Measurements from ENCODE around the gene RAB5A. TPM values are rescaled to one million over a fixed set of nuclear protein-coding genes. Genes with fewer than 3 reads are reported as not detected.
"Not testable (repeated sequence)": the region's sequence is repeated elsewhere in the genome, so short reads cannot be mapped to it uniquely, and the experiment has no call there.

Gene RAB5A
- total RNA-seq, 1 experiment from 2014 or later: 86.8 TPM

DNA sequence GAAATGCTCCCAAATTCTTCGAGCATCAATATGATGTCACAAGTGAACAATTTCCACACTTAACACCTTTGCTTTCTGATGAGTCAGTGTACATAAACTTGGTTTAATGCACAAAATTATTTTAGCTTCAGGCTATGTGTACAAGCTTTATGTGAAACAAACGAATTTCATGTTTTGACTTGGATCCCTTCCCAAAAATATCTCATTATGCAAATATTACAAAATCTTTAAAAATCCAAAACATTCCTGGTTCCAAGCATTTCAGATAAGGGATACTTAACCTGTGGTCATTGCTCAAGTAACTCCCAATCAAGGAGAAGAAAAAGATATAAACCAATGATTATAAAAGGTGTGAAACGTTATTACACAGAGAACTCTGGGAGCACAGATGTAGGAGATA is 25.2 kb downstream of the RAB5A start:
- ChIA-PET POLR2A (ENCODE audit: unreplicated experiment) (interaction anchor here (0.5 kb wide), 2 partner anchors 214 to 1837 kb away, joined by 3 to 7 read pairs; no protein-coding TSS in a partner anchor), CTCF (interaction anchor here (0.6 kb wide), 1 partner anchor 47 kb away, joined by 4 read pairs; no protein-coding TSS in a partner anchor)
- H3K9ac ChIP-seq (ENCODE audit: low read length): no peak overlapping the region
- peaks cover 11% of the 10 kb centered on the region for H3K4me1 ChIP-seq (ENCODE audit: insufficient read depth, low read length)
- peaks cover 20% of the 10 kb centered on the region for H3K36me3 ChIP-seq (ENCODE audit: low read depth, low read length)
- H3K4me2 ChIP-seq (ENCODE audit: low read length): no peak overlapping the region
- H3K4me3 ChIP-seq (ENCODE audit: low read length): no peak overlapping the region
- H4K20me1 ChIP-seq (ENCODE audit: low read length): peaks cover 55% of the 10 kb centered on the region
- no peak overlapping the region for H2AFZ ChIP-seq (ENCODE audit: low read length)
- peaks cover 63% of the 10 kb centered on the region for H3K79me2 ChIP-seq (ENCODE audit: low read length)
- H3K9me3 ChIP-seq (ENCODE audit: low read length): no peaks in the 10 kb centered on the region
- H3K27ac ChIP-seq (ENCODE audit: low read length): no peak overlapping the region
- H3K27me3 ChIP-seq (ENCODE audit: low read length): no peaks in the 10 kb centered on the region
- no peak for TF ChIP-seq EZH2phosphoT487 (IDR thresholded peaks at IDR 0.05; ENCODE audit: borderline replicate concordance, low read length)
- no peak for TF ChIP-seq EZH2 (IDR thresholded peaks at IDR 0.05; ENCODE audit: low read length, unreplicated experiment)
- TF ChIP-seq, protein P1, sequence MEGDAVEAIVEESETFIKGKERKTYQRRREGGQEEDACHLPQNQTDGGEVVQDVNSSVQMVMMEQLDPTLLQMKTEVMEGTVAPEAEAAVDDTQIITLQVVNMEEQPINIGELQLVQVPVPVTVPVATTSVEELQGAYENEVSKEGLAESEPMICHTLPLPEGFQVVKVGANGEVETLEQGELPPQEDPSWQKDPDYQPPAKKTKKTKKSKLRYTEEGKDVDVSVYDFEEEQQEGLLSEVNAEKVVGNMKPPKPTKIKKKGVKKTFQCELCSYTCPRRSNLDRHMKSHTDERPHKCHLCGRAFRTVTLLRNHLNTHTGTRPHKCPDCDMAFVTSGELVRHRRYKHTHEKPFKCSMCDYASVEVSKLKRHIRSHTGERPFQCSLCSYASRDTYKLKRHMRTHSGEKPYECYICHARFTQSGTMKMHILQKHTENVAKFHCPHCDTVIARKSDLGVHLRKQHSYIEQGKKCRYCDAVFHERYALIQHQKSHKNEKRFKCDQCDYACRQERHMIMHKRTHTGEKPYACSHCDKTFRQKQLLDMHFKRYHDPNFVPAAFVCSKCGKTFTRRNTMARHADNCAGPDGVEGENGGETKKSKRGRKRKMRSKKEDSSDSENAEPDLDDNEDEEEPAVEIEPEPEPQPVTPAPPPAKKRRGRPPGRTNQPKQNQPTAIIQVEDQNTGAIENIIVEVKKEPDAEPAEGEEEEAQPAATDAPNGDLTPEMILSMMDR (conservative IDR thresholded peaks at IDR 0.05; ENCODE audit: low read depth, low read length): no peak
- BruUV-seq (replicated peaks): no TSS peak
- intact Hi-C loops (cut with micrococcal nuclease): loop anchor here (5.0 kb wide), 2 partner anchors 70 to 85 kb away; partner anchors contain the start of gene KAT2B
- DNase-seq: peak; percentile 95
- no peaks in the 10 kb centered on the region for H3F3A ChIP-seq (ENCODE audit: low read length, unreplicated experiment)
- peak; percentile 89 for ATAC-seq
- H3K9me2 ChIP-seq (replicated peaks; ENCODE audit: low read length): no peaks in the 10 kb centered on the region

DNA sequence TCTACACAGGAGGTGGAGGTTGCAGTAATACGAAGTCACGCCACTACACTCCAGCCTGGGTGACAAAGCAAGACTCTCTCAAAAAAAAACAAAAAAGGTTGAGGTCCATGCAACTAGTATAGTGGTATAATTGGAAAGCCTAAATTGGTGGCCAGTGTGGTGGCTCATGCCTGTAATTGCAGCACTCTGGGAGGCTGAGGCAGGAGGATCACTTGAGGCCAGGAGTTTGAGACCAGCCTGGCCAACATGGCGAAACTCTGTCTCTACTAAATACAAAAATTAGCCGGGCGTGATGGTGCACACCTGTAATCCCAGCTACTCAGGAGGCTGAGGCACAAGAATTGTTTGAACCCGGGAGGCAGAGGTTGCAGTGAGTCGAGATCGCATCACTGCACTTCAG is 42.0 kb downstream of the RAB5A start:
- H3K4me3 ChIP-seq (ENCODE audit: low read length); H4K20me1 ChIP-seq (ENCODE audit: low read length); H3K4me2 ChIP-seq (ENCODE audit: low read length); CTCF ChIA-PET; H3K9me2 ChIP-seq (replicated peaks; ENCODE audit: low read length); POLR2A ChIA-PET (ENCODE audit: unreplicated experiment); H3K9me3 ChIP-seq (ENCODE audit: low read length); H3F3A ChIP-seq (ENCODE audit: low read length, unreplicated experiment); H3K36me3 ChIP-seq (ENCODE audit: low read depth, low read length); DNase-seq; intact Hi-C loops (cut with micrococcal nuclease); BruUV-seq (replicated peaks); H2AFZ ChIP-seq (ENCODE audit: low read length); H3K27ac ChIP-seq (ENCODE audit: low read length); H3K9ac ChIP-seq (ENCODE audit: low read length); H3K4me1 ChIP-seq (ENCODE audit: insufficient read depth, low read length); H3K27me3 ChIP-seq (ENCODE audit: low read length); ATAC-seq; H3K79me2 ChIP-seq (ENCODE audit: low read length): not testable (repeated sequence)

DNA sequence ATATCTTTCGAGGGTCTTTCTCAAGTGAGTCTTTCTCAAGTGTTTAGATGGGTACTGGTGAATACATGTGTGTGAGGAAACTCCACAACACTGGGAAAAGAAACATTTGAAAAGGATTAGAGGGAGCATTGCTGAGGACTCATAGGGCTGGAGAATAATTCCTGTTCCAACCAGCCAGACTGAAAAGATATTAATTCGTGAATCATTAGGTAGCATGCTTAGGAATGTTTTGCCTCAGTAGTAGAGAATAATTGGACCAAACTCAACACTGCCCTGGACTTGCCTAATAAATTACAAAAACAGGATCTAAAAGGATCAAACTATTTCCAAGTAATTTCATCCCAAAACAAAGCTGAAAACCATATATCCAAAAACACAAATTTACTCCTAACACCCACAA is 47.9 kb downstream of the RAB5A start:
- Histone ChIP-seq H4K20me1 (ENCODE audit: low read length) (no peaks in the 10 kb centered on the region), H3K4me2 (ENCODE audit: low read length) (no peak overlapping the region), H3K79me2 (ENCODE audit: low read length) (no peaks in the 10 kb centered on the region), H3K4me1 (ENCODE audit: insufficient read depth, low read length) (no peaks in the 10 kb centered on the region), H3K4me3 (ENCODE audit: low read length) (no peak overlapping the region), H3K9me3 (ENCODE audit: low read length) (no peaks in the 10 kb centered on the region), H3K36me3 (ENCODE audit: low read depth, low read length) (no peaks in the 10 kb centered on the region), H3K9ac (ENCODE audit: low read length) (no peak overlapping the region), H3F3A (ENCODE audit: low read length, unreplicated experiment) (no peaks in the 10 kb centered on the region), H3K27ac (ENCODE audit: low read length) (no peak overlapping the region), H3K9me2 (replicated peaks; ENCODE audit: low read length) (no peaks in the 10 kb centered on the region), H3K27me3 (ENCODE audit: low read length) (no peaks in the 10 kb centered on the region), H2AFZ (ENCODE audit: low read length) (no peak overlapping the region)
- intact Hi-C loops (cut with micrococcal nuclease): no loop called here
- ChIA-PET CTCF (no interaction called here), POLR2A (ENCODE audit: unreplicated experiment) (no interaction called here)
- BruUV-seq (replicated peaks): no TSS peak
- DNase-seq (no peak), ATAC-seq (no peak)
- TF ChIP-seq EZH2 (IDR thresholded peaks at IDR 0.05; ENCODE audit: low read length, unreplicated experiment): no peak
- TF ChIP-seq, protein P1 (conservative IDR thresholded peaks at IDR 0.05; ENCODE audit: low read depth, low read length): no peak
- no peak for TF ChIP-seq EZH2phosphoT487 (IDR thresholded peaks at IDR 0.05; ENCODE audit: borderline replicate concordance, low read length)

Measured in PC-3 (cell line).